Measurements from ENCODE around the gene CST9. TPM values are rescaled to one million over a fixed set of nuclear protein-coding genes. Genes with fewer than 3 reads are reported as not detected.

Gene CST9
- polyA plus RNA-seq, 1 experiment, result not detected

DNA sequence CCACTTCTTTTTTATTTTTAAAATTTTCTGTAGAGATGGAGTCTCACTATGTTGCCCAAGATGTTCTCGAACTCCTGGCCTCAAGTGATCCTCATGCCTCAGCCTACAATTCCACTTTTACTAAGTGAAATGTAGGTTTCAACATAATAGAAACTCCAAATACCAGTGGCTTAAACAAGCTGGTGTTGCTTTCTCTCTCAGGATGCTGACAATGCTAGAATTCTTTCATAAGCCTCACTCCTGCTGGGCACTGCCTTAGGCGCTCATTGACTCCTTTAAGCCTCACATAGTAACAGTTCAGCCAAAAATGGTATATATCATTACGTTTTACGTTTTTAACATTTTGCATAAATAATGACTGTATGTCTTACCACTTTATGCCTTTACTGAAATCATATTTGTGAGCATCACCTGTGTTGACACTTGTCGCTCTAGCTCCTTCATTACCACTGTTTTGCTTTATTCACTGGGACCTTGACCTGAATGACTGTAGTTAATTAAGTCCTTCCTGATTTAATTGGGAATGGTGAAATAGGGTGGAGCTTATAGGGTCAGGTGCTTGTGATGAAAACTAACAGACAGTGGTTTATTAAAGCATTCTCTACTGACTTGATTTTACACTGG is 3.9 kb upstream of the CST9 start:
- CTCF ChIA-PET, result interaction anchor here (9.2 kb wide), 1 partner anchor 166 kb away, joined by 112 read pairs; no protein-coding TSS in a partner anchor
- H3K4me3 ChIP-seq (ENCODE audit: low read depth, low read length), result no peak overlapping the region
- H3K27me3 ChIP-seq (ENCODE audit: control insufficient read depth, insufficient read depth, low read length), result peaks cover 4% of the 10 kb centered on the region; the same call in 1 of the 2 replicates
- H3K36me3 ChIP-seq (ENCODE audit: control insufficient read depth, insufficient read depth, low read length), result no peaks in the 10 kb centered on the region
- POLR2A ChIA-PET, result no interaction called here
- no peak for DNase-seq (ENCODE audit: low read depth)
- TF ChIP-seq, protein P1, sequence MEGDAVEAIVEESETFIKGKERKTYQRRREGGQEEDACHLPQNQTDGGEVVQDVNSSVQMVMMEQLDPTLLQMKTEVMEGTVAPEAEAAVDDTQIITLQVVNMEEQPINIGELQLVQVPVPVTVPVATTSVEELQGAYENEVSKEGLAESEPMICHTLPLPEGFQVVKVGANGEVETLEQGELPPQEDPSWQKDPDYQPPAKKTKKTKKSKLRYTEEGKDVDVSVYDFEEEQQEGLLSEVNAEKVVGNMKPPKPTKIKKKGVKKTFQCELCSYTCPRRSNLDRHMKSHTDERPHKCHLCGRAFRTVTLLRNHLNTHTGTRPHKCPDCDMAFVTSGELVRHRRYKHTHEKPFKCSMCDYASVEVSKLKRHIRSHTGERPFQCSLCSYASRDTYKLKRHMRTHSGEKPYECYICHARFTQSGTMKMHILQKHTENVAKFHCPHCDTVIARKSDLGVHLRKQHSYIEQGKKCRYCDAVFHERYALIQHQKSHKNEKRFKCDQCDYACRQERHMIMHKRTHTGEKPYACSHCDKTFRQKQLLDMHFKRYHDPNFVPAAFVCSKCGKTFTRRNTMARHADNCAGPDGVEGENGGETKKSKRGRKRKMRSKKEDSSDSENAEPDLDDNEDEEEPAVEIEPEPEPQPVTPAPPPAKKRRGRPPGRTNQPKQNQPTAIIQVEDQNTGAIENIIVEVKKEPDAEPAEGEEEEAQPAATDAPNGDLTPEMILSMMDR (IDR thresholded peaks at IDR 0.05; ENCODE audit: insufficient read depth, low read depth, low read length), result no peak

DNA sequence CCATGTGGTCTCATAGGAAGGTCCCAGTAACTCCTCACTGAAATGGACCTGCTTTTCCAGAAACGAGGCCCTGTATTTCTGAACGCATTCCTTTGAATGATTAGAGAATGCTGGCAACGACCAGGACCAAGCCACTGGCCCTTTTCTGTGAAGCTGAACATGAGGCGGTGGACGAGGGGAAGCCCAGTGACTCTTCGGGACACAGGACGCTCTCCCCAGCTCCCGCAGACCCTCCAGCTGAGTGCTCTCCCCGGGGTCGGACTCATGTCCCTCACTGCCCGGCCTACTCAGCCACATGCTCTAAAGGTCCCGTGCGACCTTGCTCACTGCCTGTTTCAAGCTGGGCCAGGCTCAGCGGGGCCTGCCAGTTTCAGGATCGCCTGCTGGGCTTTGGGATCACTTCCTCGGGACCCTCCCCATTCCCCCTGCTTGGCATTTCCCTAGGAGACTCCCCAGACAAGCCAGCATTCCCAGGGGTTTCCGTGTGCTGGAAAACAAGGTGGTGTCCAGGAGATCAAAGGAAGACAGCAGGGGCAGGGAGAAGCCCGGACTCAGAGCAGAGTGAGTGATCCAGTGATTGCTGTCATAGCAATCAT is 2.6 kb upstream of the CST9 start:
- H3K4me3 ChIP-seq (ENCODE audit: low read depth, low read length), result no peak overlapping the region
- CTCF ChIA-PET, result interaction anchor here (0.9 to 9.2 kb wide), 5 partner anchors 9 to 258 kb away, joined by 3 to 112 read pairs (median 4); partner anchors contain the start of gene NXT1
- POLR2A ChIA-PET, result no interaction called here
- no peaks in the 10 kb centered on the region for H3K36me3 ChIP-seq (ENCODE audit: control insufficient read depth, insufficient read depth, low read length)
- H3K27me3 ChIP-seq (ENCODE audit: control insufficient read depth, insufficient read depth, low read length), result peaks cover 4% of the 10 kb centered on the region; the same call in 1 of the 2 replicates
- TF ChIP-seq, protein P1 (IDR thresholded peaks at IDR 0.05; ENCODE audit: insufficient read depth, low read depth, low read length), result no peak
- no peak for DNase-seq (ENCODE audit: low read depth)

DNA sequence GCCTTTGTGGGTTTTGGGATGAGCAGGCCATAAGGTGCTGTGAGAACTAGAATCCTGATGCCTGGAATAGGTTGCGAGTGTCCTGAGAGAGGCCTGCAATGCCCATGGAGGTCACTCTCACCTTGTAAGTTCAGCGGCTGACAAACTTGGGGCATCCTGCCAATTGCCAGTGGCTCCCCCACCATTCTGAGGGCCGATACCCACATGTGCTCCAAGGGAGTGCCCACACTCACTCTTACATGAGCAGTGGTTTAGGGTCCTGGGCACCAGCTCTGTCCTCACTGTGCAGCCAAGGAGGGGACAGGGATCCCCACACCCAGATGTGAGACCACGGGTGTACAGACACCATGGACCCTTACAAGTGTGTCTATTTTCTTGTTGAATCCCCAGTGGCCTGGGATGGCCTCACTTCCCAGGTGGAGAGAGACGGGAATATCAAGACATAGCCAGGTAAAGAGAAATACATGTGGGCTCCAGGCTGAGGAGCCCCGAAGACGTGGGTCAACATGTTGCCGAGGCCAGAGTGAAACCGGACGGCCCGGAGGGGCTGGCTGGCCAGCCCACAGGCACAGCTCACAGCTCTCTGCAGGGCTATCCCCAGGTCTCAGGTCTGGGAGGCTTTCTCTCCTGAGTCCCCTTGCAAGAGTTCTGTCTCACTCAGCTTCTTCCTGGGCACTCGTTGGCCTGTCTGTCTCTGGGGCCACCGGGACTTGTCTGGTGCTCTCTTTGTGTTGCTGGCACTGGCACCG is 2.0 kb upstream of the CST9 start:
- peaks cover 4% of the 10 kb centered on the region; the same call in 1 of the 2 replicates for H3K27me3 ChIP-seq (ENCODE audit: control insufficient read depth, insufficient read depth, low read length)
- CTCF ChIA-PET, result interaction anchor here (0.8 to 9.2 kb wide), 10 partner anchors 8 to 258 kb away, joined by 3 to 112 read pairs (median 3); partner anchors contain the start of genes CSTL1 and NXT1
- TF ChIP-seq, protein P1 (IDR thresholded peaks at IDR 0.05; ENCODE audit: insufficient read depth, low read depth, low read length), result no peak
- no peak for DNase-seq (ENCODE audit: low read depth)
- H3K36me3 ChIP-seq (ENCODE audit: control insufficient read depth, insufficient read depth, low read length), result no peaks in the 10 kb centered on the region
- POLR2A ChIA-PET, result no interaction called here
- no peak overlapping the region for H3K4me3 ChIP-seq (ENCODE audit: low read depth, low read length)

DNA sequence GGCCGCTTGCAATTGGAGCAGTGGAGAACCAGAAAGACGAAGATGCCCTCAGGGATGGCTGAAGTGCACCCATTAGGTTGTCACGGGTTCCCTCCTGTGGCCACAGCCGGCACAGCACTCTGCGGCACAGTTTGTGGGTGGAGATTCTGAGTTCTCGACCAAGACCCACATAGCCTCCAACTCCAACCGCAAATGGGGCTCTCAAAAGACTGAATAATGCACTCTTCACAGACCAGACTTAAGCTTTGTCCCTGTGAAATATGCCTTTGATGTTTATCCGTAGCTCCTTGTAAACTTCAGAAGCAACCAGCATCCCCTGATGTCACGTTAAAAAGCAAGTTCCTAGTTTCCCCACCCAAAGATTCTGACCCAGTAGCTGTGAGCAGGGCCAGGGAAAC is 934 bp upstream of the CST9 start:
- CTCF ChIA-PET, result interaction anchor here (0.8 to 9.2 kb wide), 10 partner anchors 10 to 170 kb away, joined by 3 to 112 read pairs (median 3); partner anchors contain the start of gene CSTL1
- no peaks in the 10 kb centered on the region for H3K36me3 ChIP-seq (ENCODE audit: control insufficient read depth, insufficient read depth, low read length)
- H3K27me3 ChIP-seq (ENCODE audit: control insufficient read depth, insufficient read depth, low read length), result peaks cover 5% of the 10 kb centered on the region; the same call in 1 of the 2 replicates
- no peak overlapping the region for H3K4me3 ChIP-seq (ENCODE audit: low read depth, low read length)
- TF ChIP-seq, protein P1 (IDR thresholded peaks at IDR 0.05; ENCODE audit: insufficient read depth, low read depth, low read length), result peak; percentile 97
- DNase-seq (ENCODE audit: low read depth), result no peak
- POLR2A ChIA-PET, result no interaction called here

DNA sequence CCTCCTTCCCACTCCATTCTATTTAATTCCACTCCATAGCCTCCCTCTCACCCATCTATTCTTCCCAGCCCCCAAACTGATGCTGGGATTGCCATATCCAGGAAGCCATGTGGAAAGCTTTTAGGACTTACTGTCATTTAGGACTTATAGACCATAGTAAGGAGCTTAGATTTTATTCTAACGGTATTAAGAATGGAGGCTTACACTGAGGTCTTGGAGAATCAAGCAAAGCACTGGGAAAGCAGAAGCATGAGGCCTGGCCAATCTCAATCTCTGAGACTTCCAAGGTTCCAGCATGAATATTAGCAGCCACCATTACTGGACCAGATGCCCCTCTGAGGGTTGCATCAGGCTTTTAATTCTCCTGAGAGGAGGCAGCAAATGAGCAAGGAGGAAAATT is 1.4 kb downstream of the CST9 start:
- H3K27me3 ChIP-seq (ENCODE audit: control insufficient read depth, insufficient read depth, low read length), result peaks cover 6% of the 10 kb centered on the region; the same call in 1 of the 2 replicates
- no peak for DNase-seq (ENCODE audit: low read depth)
- no peak overlapping the region for H3K4me3 ChIP-seq (ENCODE audit: low read depth, low read length)
- TF ChIP-seq, protein P1 (IDR thresholded peaks at IDR 0.05; ENCODE audit: insufficient read depth, low read depth, low read length), result no peak
- H3K36me3 ChIP-seq (ENCODE audit: control insufficient read depth, insufficient read depth, low read length), result no peaks in the 10 kb centered on the region
- ChIA-PET CTCF (interaction anchor here (0.5 to 4.3 kb wide), 3 partner anchors 9 to 162 kb away, joined by 3 to 43 read pairs (median 3); partner anchors contain the start of gene CSTL1), POLR2A (no interaction called here)

Measured in BJ (cell line).